22Rv1 (cell line): ENCODE data around the gene KAZN.

ENCODE experiments used
- CTCF ChIP-seq: fragments of 450-650 bp; IDR thresholded peaks from 2 replicates; pipeline ENCODE4 v1.5.1; 2017; ENCODE audit warnings: mild to moderate bottlenecking
- ZFX ChIP-seq: fragments of 450-650 bp; IDR thresholded peaks from 2 replicates; pipeline ENCODE4 v1.6.1; 2017; ENCODE audit warnings: antibody characterized with exemption, borderline replicate concordance

- no peak for TF ChIP-seq CTCF
- no peak for TF ChIP-seq ZFX
Observed at GRCh38 chr1:14654554-14654953, 56.1 kb downstream of the KAZN start.
